Measurements from ENCODE around the gene FRMD4A.

GRCh38 chr10:14190702-14191101 lies 140.0 kb downstream of the FRMD4A start:
- TF ChIP-seq CTCF (conservative IDR thresholded peaks at IDR 0.05 in 1 of 2, IDR thresholded peaks at IDR 0.05 in 1 of 2; ENCODE audit: extremely low read depth in 1 of 2, insufficient read depth in 1 of 2, low read depth in 1 of 2, low read length in 2 of 2) (no peak), EZH2 (IDR thresholded peaks at IDR 0.05; ENCODE audit: borderline replicate concordance, low read length) (no peak)
